Loucy (cell line): ENCODE measurements around the gene CD9.

Experiments
- H2AFZ ChIP-seq: fragments of 200-600 bp; sonication (generic); 2 replicates; pipeline ENCODE4 v1.6.0; 2016; ENCODE audit warnings: antibody characterized with exemption, mild to moderate bottlenecking, low read length, moderate library complexity
- H3F3A ChIP-seq: fragments of 200-600 bp; 2 replicates; pipeline ENCODE4 v1.6.0; 2016; ENCODE audit warnings: antibody characterized with exemption, low read depth, mild to moderate bottlenecking
- H3K27me3 ChIP-seq: fragments of 200-600 bp; sonication (generic); 2 replicates; pipeline ENCODE4 v1.6.1; 2014; ENCODE audit warnings: low read length, mild to moderate bottlenecking; ENCODE audit not compliant: insufficient read depth, poor library complexity, severe bottlenecking
- H3K36me3 ChIP-seq: fragments of 200-600 bp; sonication (generic); 2 replicates; pipeline ENCODE4 v1.6.1; 2016; ENCODE audit warnings: low read length; ENCODE audit not compliant: insufficient read depth
- H3K4me1 ChIP-seq: fragments of 200-600 bp; sonication (generic); 2 replicates; pipeline ENCODE4 v1.5.1; 2014; ENCODE audit warnings: low read length, mild to moderate bottlenecking; ENCODE audit not compliant: insufficient read depth, poor library complexity, severe bottlenecking
- H3K4me2 ChIP-seq: fragments of 200-600 bp; sonication (generic); 2 replicates; pipeline ENCODE4 v1.6.0; 2014; ENCODE audit warnings: antibody characterized with exemption, low read length, low read depth, mild to moderate bottlenecking; ENCODE audit not compliant: poor library complexity, severe bottlenecking
- H3K4me3 ChIP-seq: fragments of 200-600 bp; sonication (generic); 2 replicates; pipeline ENCODE4 v1.5.1; 2014; ENCODE audit warnings: low read length, mild to moderate bottlenecking, mixed read lengths; ENCODE audit not compliant: poor library complexity, severe bottlenecking
- H3K79me2 ChIP-seq: fragments of 200-600 bp; sonication (generic); 2 replicates; pipeline ENCODE4 v1.6.1; 2014; ENCODE audit warnings: low read length; ENCODE audit not compliant: insufficient read depth
- H3K9ac ChIP-seq: fragments of 200-600 bp; sonication (generic); 2 replicates; pipeline ENCODE4 v1.6.0; 2014; ENCODE audit warnings: mild to moderate bottlenecking, low read depth, low read length, moderate library complexity; ENCODE audit not compliant: poor library complexity, severe bottlenecking
- H3K9me2 ChIP-seq: fragments of 200-600 bp; sonication (generic); replicated peaks from 2 replicates; pipeline ENCODE4 v1.6.1; 2016; ENCODE audit warnings: low read depth, low read length, mixed read lengths
- H3K9me3 ChIP-seq: fragments of 200-600 bp; sonication (generic); 2 replicates; pipeline ENCODE4 v1.6.1; 2014; ENCODE audit warnings: mild to moderate bottlenecking, antibody characterized with exemption, low read length, low read depth; ENCODE audit not compliant: insufficient read depth
- H4K20me1 ChIP-seq: fragments of 200-600 bp; sonication (generic); 2 replicates; pipeline ENCODE4 v1.6.0; 2014; ENCODE audit warnings: antibody characterized with exemption, low read length, mild to moderate bottlenecking; ENCODE audit not compliant: insufficient read depth, poor library complexity, severe bottlenecking
- EZH2phosphoT487 ChIP-seq: fragments of 200-600 bp; IDR thresholded peaks from 2 replicates; pipeline ENCODE4 v1.6.1; 2018; ENCODE audit warnings: antibody characterized with exemption, mild to moderate bottlenecking, moderate library complexity, borderline replicate concordance
- TF ChIP-seq, protein P1 (sequence below): fragments of 200-600 bp; sonication (generic); conservative IDR thresholded peaks from 2 replicates; pipeline ENCODE4 v1.5.1; 2014; ENCODE audit warnings: mild to moderate bottlenecking, antibody characterized with exemption, low read length

CD9 gene

DNA sequence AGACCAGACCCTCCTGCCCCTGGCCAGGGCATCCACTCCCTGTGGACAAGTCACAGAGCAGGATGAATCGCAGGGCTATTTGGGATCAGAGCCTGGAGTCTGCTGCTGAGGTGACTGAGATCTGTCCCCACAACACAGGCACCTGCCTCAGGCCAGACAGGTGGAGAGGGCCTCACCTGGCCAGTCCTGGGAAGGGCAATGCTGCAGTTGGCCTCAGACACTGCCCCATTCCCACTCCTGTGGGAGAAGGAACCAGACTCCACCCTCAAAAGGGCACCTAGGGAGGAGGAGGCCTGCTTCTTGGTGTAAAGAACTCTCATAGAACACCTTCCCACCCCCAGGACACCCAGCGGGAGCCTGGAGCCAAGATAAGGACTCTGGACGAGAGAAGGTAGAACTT, 62.0 kb downstream of the CD9 start:
- Histone ChIP-seq H3K4me2 (peak overlapping the region; percentile 34), H2AFZ (peak overlapping the region; percentile 33), H3F3A (no peaks in the 10 kb centered on the region), H4K20me1 (no peaks in the 10 kb centered on the region), H3K9me2 (no peaks in the 10 kb centered on the region), H3K9ac (peak overlapping the region; percentile 42), H3K4me1 (peaks cover 10% of the 10 kb centered on the region), H3K27me3 (no peaks in the 10 kb centered on the region), H3K9me3 (0 out of 2 replicates have a peak, but pooled peaks cover 3% of the 10 kb centered on the region), H3K36me3 (no peaks in the 10 kb centered on the region), H3K4me3 (no peak overlapping the region), H3K79me2 (no peaks in the 10 kb centered on the region)
- no peak for TF ChIP-seq EZH2phosphoT487
- TF ChIP-seq, protein P1, sequence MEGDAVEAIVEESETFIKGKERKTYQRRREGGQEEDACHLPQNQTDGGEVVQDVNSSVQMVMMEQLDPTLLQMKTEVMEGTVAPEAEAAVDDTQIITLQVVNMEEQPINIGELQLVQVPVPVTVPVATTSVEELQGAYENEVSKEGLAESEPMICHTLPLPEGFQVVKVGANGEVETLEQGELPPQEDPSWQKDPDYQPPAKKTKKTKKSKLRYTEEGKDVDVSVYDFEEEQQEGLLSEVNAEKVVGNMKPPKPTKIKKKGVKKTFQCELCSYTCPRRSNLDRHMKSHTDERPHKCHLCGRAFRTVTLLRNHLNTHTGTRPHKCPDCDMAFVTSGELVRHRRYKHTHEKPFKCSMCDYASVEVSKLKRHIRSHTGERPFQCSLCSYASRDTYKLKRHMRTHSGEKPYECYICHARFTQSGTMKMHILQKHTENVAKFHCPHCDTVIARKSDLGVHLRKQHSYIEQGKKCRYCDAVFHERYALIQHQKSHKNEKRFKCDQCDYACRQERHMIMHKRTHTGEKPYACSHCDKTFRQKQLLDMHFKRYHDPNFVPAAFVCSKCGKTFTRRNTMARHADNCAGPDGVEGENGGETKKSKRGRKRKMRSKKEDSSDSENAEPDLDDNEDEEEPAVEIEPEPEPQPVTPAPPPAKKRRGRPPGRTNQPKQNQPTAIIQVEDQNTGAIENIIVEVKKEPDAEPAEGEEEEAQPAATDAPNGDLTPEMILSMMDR = no peak

DNA sequence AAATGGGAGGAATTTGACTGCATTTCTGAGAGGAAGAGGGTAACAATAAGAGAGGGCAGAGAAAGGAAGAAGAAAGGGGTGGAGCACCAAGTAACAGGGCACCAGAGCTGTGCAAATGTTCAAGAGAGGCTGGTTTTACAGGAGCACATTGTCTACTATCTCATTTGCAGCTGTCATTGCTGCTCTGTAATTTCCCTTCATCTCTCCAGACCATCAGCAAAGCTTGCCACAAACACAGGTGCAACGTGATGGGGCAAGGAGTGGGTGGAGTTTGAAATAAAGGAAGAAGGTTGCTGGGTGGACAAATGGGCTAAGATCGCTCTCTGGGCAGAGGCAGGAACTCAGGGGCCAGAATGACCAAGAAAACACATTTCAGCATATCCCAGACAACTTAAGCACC, 62.4 kb downstream of the CD9 start:
- Histone ChIP-seq H3K27me3 (no peaks in the 10 kb centered on the region), H3K9ac (peak overlapping the region; percentile 42), H2AFZ (peak overlapping the region; percentile 33), H4K20me1 (no peaks in the 10 kb centered on the region), H3K4me3 (no peak overlapping the region), H3K9me3 (0 out of 2 replicates have a peak, but pooled peaks cover 3% of the 10 kb centered on the region), H3K4me2 (peak overlapping the region; percentile 34), H3K36me3 (no peaks in the 10 kb centered on the region), H3K4me1 (peaks cover 10% of the 10 kb centered on the region), H3K9me2 (no peaks in the 10 kb centered on the region), H3F3A (no peaks in the 10 kb centered on the region), H3K79me2 (no peaks in the 10 kb centered on the region)
- TF ChIP-seq, protein P1 = no peak
- TF ChIP-seq EZH2phosphoT487 = no peak

DNA sequence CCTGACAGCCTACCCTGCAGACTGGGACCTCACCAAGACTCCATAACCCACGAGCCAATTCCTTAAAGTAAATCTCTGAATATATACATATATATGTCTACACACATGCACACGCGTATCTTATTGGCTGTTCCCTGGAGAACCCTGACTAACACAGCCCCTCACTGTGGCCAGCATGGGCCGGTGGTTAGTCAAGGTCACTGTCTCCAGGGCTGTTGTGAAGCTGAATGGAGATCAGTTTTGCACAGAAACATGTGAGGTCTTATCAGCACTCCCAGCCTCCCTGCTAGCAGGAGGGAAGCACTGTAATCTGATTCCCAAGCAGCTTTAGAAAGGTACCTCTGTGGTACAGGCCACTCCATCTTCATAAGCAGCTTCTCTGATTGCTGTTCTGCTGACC, 63.7 kb downstream of the CD9 start:
- Histone ChIP-seq H3K27me3 (no peaks in the 10 kb centered on the region), H3K4me3 (no peak overlapping the region)
- TF ChIP-seq, protein P1 = no peak
- no peak for TF ChIP-seq EZH2phosphoT487

More for the DNA sequence above, 63.7 kb downstream of the CD9 start:
- H3K36me3 ChIP-seq = no peaks in the 10 kb centered on the region
- no peaks in the 10 kb centered on the region for H3K79me2 ChIP-seq
- H2AFZ ChIP-seq = no peak overlapping the region
- H3F3A ChIP-seq = no peaks in the 10 kb centered on the region
- no peaks in the 10 kb centered on the region for H3K9me3 ChIP-seq
- peaks cover 10% of the 10 kb centered on the region for H3K4me1 ChIP-seq
- no peak overlapping the region for H3K9ac ChIP-seq
- H3K9me2 ChIP-seq = no peaks in the 10 kb centered on the region
- H3K4me2 ChIP-seq = no peak overlapping the region
- no peaks in the 10 kb centered on the region for H4K20me1 ChIP-seq
